ENCODE measurements around the gene APPBP2.

- TF ChIP-seq TAF1 (IDR thresholded peaks at IDR 0.05; ENCODE audit: low read depth) (no peak), MAX (IDR thresholded peaks at IDR 0.05) (no peak), CEBPB (IDR thresholded peaks at IDR 0.05) (no peak), EP300 (IDR thresholded peaks at IDR 0.05; ENCODE audit: borderline replicate concordance) (no peak), YY1 (IDR thresholded peaks at IDR 0.05; ENCODE audit: low read depth) (no peak), EGR1 (IDR thresholded peaks at IDR 0.05) (no peak), CREB1 (IDR thresholded peaks at IDR 0.05; ENCODE audit: low read depth) (no peak), USF1 (IDR thresholded peaks at IDR 0.05) (no peak), REST (IDR thresholded peaks at IDR 0.05; ENCODE audit: low read depth) (no peak), TEAD4 (IDR thresholded peaks at IDR 0.05) (no peak), TCF12 (IDR thresholded peaks at IDR 0.05; ENCODE audit: low read depth) (no peak), RAD21 (IDR thresholded peaks at IDR 0.05; ENCODE audit: low read depth) (no peak)
Observed at GRCh38 chr17:60445144-60445543, 80.9 kb downstream of the APPBP2 start.
